Testis (tissue), 2 donors: Measurements from ENCODE around the gene ARHGAP9.

Source experiments
- POLR2A ChIP-seq: fragments of 450-650 bp; IDR thresholded peaks from one replicate; pipeline ENCODE4 v1.6.1; 2017; ENCODE audit warnings: antibody characterized with exemption, mild to moderate bottlenecking, moderate library complexity
- TF ChIP-seq, protein P1 (sequence below), 3 experiments: fragments of 450-650 bp in 2 of 3; fragments of 200-600 bp in 1 of 3; sonication (generic) in 1 of 3; IDR thresholded peaks; one replicate each; pipeline ENCODE4 v1.5.1; 2016 to 2019; ENCODE audit warnings: antibody characterized with exemption in 3 of 3, mild to moderate bottlenecking in 2 of 3, moderate library complexity in 1 of 3

DNA sequence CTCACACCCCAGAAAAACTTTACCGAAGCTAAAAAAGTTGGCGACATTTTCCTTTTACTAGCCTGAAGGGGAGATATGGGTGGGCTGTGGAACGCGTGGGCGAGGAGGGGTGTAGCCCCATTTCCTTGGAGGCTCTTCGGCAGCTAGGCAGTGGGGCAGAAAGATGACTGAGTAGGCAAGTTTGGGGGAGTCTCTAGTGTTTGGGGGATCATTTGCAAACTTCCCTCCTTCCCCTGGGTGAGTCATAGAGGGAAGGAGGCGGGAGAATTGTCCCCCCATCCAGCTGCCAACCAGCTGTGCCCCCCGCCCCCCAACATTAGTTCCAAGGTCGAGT is 17.8 kb downstream of the ARHGAP9 start:
- TF ChIP-seq, protein P1, sequence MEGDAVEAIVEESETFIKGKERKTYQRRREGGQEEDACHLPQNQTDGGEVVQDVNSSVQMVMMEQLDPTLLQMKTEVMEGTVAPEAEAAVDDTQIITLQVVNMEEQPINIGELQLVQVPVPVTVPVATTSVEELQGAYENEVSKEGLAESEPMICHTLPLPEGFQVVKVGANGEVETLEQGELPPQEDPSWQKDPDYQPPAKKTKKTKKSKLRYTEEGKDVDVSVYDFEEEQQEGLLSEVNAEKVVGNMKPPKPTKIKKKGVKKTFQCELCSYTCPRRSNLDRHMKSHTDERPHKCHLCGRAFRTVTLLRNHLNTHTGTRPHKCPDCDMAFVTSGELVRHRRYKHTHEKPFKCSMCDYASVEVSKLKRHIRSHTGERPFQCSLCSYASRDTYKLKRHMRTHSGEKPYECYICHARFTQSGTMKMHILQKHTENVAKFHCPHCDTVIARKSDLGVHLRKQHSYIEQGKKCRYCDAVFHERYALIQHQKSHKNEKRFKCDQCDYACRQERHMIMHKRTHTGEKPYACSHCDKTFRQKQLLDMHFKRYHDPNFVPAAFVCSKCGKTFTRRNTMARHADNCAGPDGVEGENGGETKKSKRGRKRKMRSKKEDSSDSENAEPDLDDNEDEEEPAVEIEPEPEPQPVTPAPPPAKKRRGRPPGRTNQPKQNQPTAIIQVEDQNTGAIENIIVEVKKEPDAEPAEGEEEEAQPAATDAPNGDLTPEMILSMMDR (IDR thresholded peaks at IDR 0.05): no peak
- no peak for TF ChIP-seq POLR2A
